Measurements from ENCODE around the gene DDAH2. TPM values are rescaled to one million over a fixed set of nuclear protein-coding genes. Genes with fewer than 3 reads are reported as not detected.

DDAH2 gene
- total RNA-seq, 4 donors from 2014 or later, result 99.9 to 117 (median 114) TPM

- peak within 1 kb of the TSS; percentile 42 to 86 (median 68) for H3K4me3 ChIP-seq (replicated peaks in 1 of 3)
- H3K4me1 ChIP-seq, result peaks cover 26 to 42% of the 10 kb centered on the region in 2 donors
- H3K27me3 ChIP-seq, result no peaks in the 10 kb centered on the region
- peak; percentile 61 to 86 for TF ChIP-seq POLR2A (IDR thresholded peaks at IDR 0.05)
- TF ChIP-seq CTCF (IDR thresholded peaks at IDR 0.05), result no peak
- WGBS, 2 donors, result 0 to 3% methylated on average over 14 to 18 of the region's 24 CpGs
- peak within 1 kb of the TSS; percentile 82 to 91 (median 90) for H3K27ac ChIP-seq
- intact Hi-C loops (cut with DNase I), result loop anchor here (5.0 kb wide), 1 partner anchor 34 kb away; the partner anchor contains the start of gene ABHD16A
- H3K36me3 ChIP-seq, result peaks cover 28 to 32% of the 10 kb centered on the region in 2 donors
- no peaks in the 10 kb centered on the region for H3K9me3 ChIP-seq
- peak; percentile 85 to 87 for DNase-seq
These were observed 7.1 kb upstream of the DDAH2 start, which contains the start of gene CLIC1 for GRCh38 chr6:31736021-31736767. Gene CLIC1 (minus strand): TSS chr6:31736530. CDS start chr6:31736300, 230 bp downstream.

- Histone ChIP-seq H3K27me3 (no peaks in the 10 kb centered on the region), H3K27ac (peak overlapping the region; percentile 82 to 91 (median 90)), H3K9me3 (no peaks in the 10 kb centered on the region), H3K36me3 (peaks cover 33 to 38% of the 10 kb centered on the region in 2 donors), H3K4me1 (peaks cover 22 to 44% of the 10 kb centered on the region in 2 donors), H3K4me3 (replicated peaks in 1 of 3) (peak overlapping the region in 2 of 3 donors; percentile 68 to 86)
- TF ChIP-seq CTCF (IDR thresholded peaks at IDR 0.05) (no peak), POLR2A (IDR thresholded peaks at IDR 0.05) (peak in 1 of 2 donors; percentile 41)
- 2 to 3% methylated on average over 18 of the region's 18 CpGs for WGBS, 2 donors
- intact Hi-C loops (cut with DNase I), result loop anchor here (5.0 kb wide), 2 partner anchors 33 to 48 kb away; partner anchors contain the start of gene ABHD16A
- peak; percentile 50 for DNase-seq
These were observed 5.8 kb upstream of the DDAH2 start for GRCh38 chr6:31734821-31735406.

GRCh38 chr6:31734247-31734820 lies 5.2 kb upstream of the DDAH2 start:
- Histone ChIP-seq H3K36me3 (peaks cover 33 to 38% of the 10 kb centered on the region in 2 donors), H3K9me3 (no peaks in the 10 kb centered on the region), H3K4me3 (replicated peaks in 1 of 3) (peak overlapping the region in 1 of 3 donors; percentile 68), H3K27ac (peak overlapping the region; percentile 82 to 91 (median 90)), H3K27me3 (no peaks in the 10 kb centered on the region), H3K4me1 (peaks cover 22 to 42% of the 10 kb centered on the region in 2 donors)
- 28 to 30% methylated on average over 2 of the region's 2 CpGs for WGBS, 2 donors
- intact Hi-C loops (cut with DNase I), result loop anchor here (5.0 kb wide), 1 partner anchor 47 kb away; no protein-coding TSS in a partner anchor
- TF ChIP-seq CTCF (IDR thresholded peaks at IDR 0.05) (no peak), POLR2A (IDR thresholded peaks at IDR 0.05) (no peak)
- DNase-seq, result no peak

GRCh38 chr6:31733734-31734133 lies 4.6 kb upstream of the DDAH2 start:
- Histone ChIP-seq H3K4me1 (peaks cover 23 to 42% of the 10 kb centered on the region in 2 donors), H3K27ac (peak overlapping the region in 2 of 3 donors; percentile 82 to 90), H3K36me3 (peaks cover 33 to 38% of the 10 kb centered on the region in 2 donors), H3K9me3 (no peaks in the 10 kb centered on the region), H3K27me3 (no peaks in the 10 kb centered on the region), H3K4me3 (replicated peaks in 1 of 3) (no peak overlapping the region)
- no peak for TF ChIP-seq CTCF (IDR thresholded peaks at IDR 0.05)
- TF ChIP-seq POLR2A (IDR thresholded peaks at IDR 0.05), result no peak
- intact Hi-C loops (cut with DNase I), result loop anchor here (5.0 kb wide), 1 partner anchor 46 kb away; no protein-coding TSS in a partner anchor
- WGBS, 2 donors, result 89 to 92% methylated on average over 4 of the region's 4 CpGs
- no peak for DNase-seq
